Activated CD4-positive, alpha-beta T cell treated with anti-CD3 and anti-CD28 coated beads, Interleukin-2, amount 50 U/mL, for 1 hour (primary cell): Measurements from ENCODE around the gene HID1.
"Not testable (repeated sequence)": the region's sequence is repeated elsewhere in the genome, so short reads cannot be mapped to it uniquely, and the experiment has no call there.

Experiments used
- DNase-seq: peaks from one replicate; pipeline ENCODE4 v3.0.0-alpha.2; 2020

Gene HID1

GRCh38 chr17:74998783-74999182 lies 26.2 kb upstream of the HID1 start:
- DNase-seq, result no peak

GRCh38 chr17:74995847-74996246 lies 23.3 kb upstream of the HID1 start:
- no peak for DNase-seq

GRCh38 chr17:74994440-74994839 lies 21.9 kb upstream of the HID1 start:
- no peak for DNase-seq

GRCh38 chr17:74992223-74992622 lies 19.7 kb upstream of the HID1 start:
- no peak for DNase-seq

- DNase-seq, result no peak
These were observed 18.1 kb upstream of the HID1 start for GRCh38 chr17:74990581-74991105.

GRCh38 chr17:74987909-74988711 lies 15.6 kb upstream of the HID1 start:
- DNase-seq, result peak; percentile 8

GRCh38 chr17:74987418-74987908 lies 14.9 kb upstream of the HID1 start, which contains the start of gene CDR2L:
TSS of gene CDR2L (plus strand) at chr17:74987632. CDS start at chr17:74988044, 412 bp downstream.
- peak; percentile 92 for DNase-seq

- no peak for DNase-seq
These were observed 13.6 kb upstream of the HID1 start for GRCh38 chr17:74986206-74986576.

GRCh38 chr17:74982663-74983313 lies 10.2 kb upstream of the HID1 start:
- DNase-seq, result not testable (repeated sequence)

GRCh38 chr17:74981979-74982662 lies 9.6 kb upstream of the HID1 start:
- peak; percentile 76 for DNase-seq

GRCh38 chr17:74981318-74981978 lies 8.9 kb upstream of the HID1 start:
- no peak for DNase-seq

- no peak for DNase-seq
These were observed 7.0 kb upstream of the HID1 start for GRCh38 chr17:74979408-74980146.

- DNase-seq, result no peak
These were observed 5.7 kb upstream of the HID1 start for GRCh38 chr17:74978240-74978639.

- no peak for DNase-seq
These were observed 5.2 kb upstream of the HID1 start for GRCh38 chr17:74977802-74978201.

GRCh38 chr17:74975943-74976342 lies 3.4 kb upstream of the HID1 start:
- DNase-seq, result no peak

- DNase-seq, result no peak
These were observed 392 bp upstream of the HID1 start for GRCh38 chr17:74972973-74973328.

GRCh38 chr17:74971842-74972106 lies 785 bp downstream of the HID1 start:
- DNase-seq, result no peak

GRCh38 chr17:74971069-74971841 lies 1.3 kb downstream of the HID1 start:
- no peak for DNase-seq

GRCh38 chr17:74970395-74970794 lies 2.2 kb downstream of the HID1 start:
- DNase-seq, result no peak

GRCh38 chr17:74969501-74969900 lies 3.1 kb downstream of the HID1 start:
- not testable (repeated sequence) for DNase-seq

GRCh38 chr17:74968361-74968780 lies 4.2 kb downstream of the HID1 start:
- no peak for DNase-seq
